ENCODE data around the gene CAPN12. TPM values are rescaled to one million over a fixed set of nuclear protein-coding genes. Genes with fewer than 3 reads are reported as not detected.

The CAPN12 gene
- total RNA-seq, 3 donors from 2014 or later: 0.16 to 9.2 (median 4.1) TPM

- Histone ChIP-seq H3K4me3 (no peak overlapping the region), H3K9me3 (no peaks in the 10 kb centered on the region), H3K4me1 (no peaks in the 10 kb centered on the region), H3K27me3 (no peaks in the 10 kb centered on the region), H3K27ac (no peak overlapping the region), H3K36me3 (no peaks in the 10 kb centered on the region)
- TF ChIP-seq CTCF (IDR thresholded peaks at IDR 0.05) (no peak), POLR2A (IDR thresholded peaks at IDR 0.05) (no peak), POLR2AphosphoS5 (IDR thresholded peaks at IDR 0.05) (no peak)
- DNase-seq (ENCODE audit: low spot score in 2 of 2): no peak
- intact Hi-C loops (cut with DNase I; ENCODE audit: low total_unique reads): no loop called here
Observed at GRCh38 chr19:38739440-38740256, 4.6 kb downstream of the CAPN12 start.

- Histone ChIP-seq H3K9me3 (no peaks in the 10 kb centered on the region), H3K27me3 (no peaks in the 10 kb centered on the region), H3K36me3 (no peaks in the 10 kb centered on the region), H3K27ac (no peak overlapping the region), H3K4me3 (no peak overlapping the region), H3K4me1 (peaks cover 0 to 2% of the 10 kb centered on the region in 2 donors)
- DNase-seq (ENCODE audit: low spot score in 2 of 2): no peak
- intact Hi-C loops (cut with DNase I; ENCODE audit: low total_unique reads): no loop called here
- TF ChIP-seq POLR2A (IDR thresholded peaks at IDR 0.05) (no peak), POLR2AphosphoS5 (IDR thresholded peaks at IDR 0.05) (no peak), CTCF (IDR thresholded peaks at IDR 0.05) (no peak)
Observed at GRCh38 chr19:38737921-38738737, 6.1 kb downstream of the CAPN12 start.

GRCh38 chr19:38737281-38737865, 6.9 kb downstream of the CAPN12 start:
- H3K4me1 ChIP-seq: peaks cover 0 to 2% of the 10 kb centered on the region in 2 donors
- H3K9me3 ChIP-seq: no peaks in the 10 kb centered on the region
- H3K27ac ChIP-seq: peak overlapping the region in 1 of 2 donors; percentile 38
- TF ChIP-seq CTCF (IDR thresholded peaks at IDR 0.05): no peak
- no peak for TF ChIP-seq POLR2AphosphoS5 (IDR thresholded peaks at IDR 0.05)
- TF ChIP-seq POLR2A (IDR thresholded peaks at IDR 0.05): no peak
- intact Hi-C loops (cut with DNase I; ENCODE audit: low total_unique reads): no loop called here
- H3K27me3 ChIP-seq: no peaks in the 10 kb centered on the region
- peak overlapping the region in 2 of 3 donors; percentile 55 to 65 for H3K4me3 ChIP-seq
- no peaks in the 10 kb centered on the region for H3K36me3 ChIP-seq
- DNase-seq (ENCODE audit: low spot score in 2 of 2): no peak

GRCh38 chr19:38736413-38737280, 7.6 kb downstream of the CAPN12 start:
- DNase-seq (ENCODE audit: low spot score in 2 of 2): peak; percentile 75 to 77
- intact Hi-C loops (cut with DNase I; ENCODE audit: low total_unique reads): no loop called here

More at GRCh38 chr19:38736413-38737280, 7.6 kb downstream of the CAPN12 start:
- Histone ChIP-seq H3K9me3 (no peaks in the 10 kb centered on the region), H3K27ac (peak overlapping the region; percentile 76 to 80), H3K4me1 (peaks cover 0 to 2% of the 10 kb centered on the region in 2 donors), H3K4me3 (peak overlapping the region; percentile 29 to 65 (median 55)), H3K27me3 (no peaks in the 10 kb centered on the region), H3K36me3 (no peaks in the 10 kb centered on the region)
- TF ChIP-seq CTCF (IDR thresholded peaks at IDR 0.05) (no peak), POLR2AphosphoS5 (IDR thresholded peaks at IDR 0.05) (no peak), POLR2A (IDR thresholded peaks at IDR 0.05) (no peak)
